GM18867 (cell line): ENCODE results near the gene P2RX7.
"Not testable (repeated sequence)": the region's sequence is repeated elsewhere in the genome, so short reads cannot be mapped to it uniquely, and the experiment has no call there.

Source experiments
- ATAC-seq: cut with Tn5 transposase; IDR thresholded peaks from one replicate; pipeline ENCODE4 v1.9.1; 2021; ENCODE audit warnings: mild to moderate bottlenecking, moderate library complexity; ENCODE audit not compliant: unreplicated experiment

Gene P2RX7

DNA sequence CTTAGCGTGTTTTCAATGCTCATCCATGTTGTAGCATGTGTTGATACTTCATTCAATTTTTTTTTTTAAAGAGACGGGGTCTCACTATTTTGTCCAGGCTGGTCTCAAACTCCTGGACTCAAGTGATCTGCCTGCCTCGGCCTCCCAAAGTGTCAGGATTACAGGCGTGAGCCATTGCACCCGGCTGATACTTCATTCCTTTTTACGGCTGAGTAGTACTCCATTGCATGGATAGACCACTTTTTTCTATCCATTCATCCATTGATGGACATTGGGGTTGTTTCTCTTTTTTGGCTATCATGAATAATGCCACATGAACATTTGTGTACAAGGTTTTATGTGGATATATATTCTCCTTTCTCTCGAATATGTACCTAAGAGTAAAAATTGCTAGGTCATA, 1.2 kb downstream of the P2RX7 start:
- no peak for ATAC-seq

DNA sequence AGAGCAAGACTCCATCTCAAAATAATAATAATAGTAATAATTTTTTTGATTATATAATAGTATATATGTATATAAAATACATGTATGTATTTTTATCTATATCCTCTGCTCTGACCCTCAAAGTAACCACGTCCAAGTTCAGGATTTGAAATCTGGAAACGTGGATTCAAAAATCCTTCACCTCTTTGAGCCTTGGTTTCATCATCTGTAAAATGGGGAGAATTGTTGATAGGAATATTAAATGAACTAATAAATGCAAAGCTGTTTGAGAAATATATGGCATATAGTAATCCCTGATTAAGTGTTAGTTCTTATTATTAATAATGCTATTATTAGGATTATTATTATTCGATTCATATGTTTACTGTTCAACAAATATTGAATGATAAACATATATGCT, 2.6 kb downstream of the P2RX7 start:
- ATAC-seq = no peak

DNA sequence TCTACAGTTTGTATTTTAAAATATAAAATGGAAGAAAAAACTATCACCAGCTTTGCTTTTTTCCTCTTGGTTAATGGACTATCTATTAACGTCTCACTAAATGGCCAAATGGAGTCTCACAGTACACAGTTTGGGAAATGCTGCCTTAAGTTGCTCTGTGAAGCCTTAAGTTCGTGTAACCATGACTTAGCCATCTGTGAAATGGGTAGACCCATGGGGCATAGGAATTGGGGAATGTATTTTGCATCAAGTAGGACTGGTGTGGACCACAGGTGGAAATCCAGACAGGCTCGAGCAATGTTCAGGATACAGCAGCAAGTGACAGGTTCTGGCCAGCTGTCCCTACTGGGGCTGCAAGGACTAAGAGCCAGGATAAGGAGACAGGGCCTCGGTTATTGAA, 4.8 kb downstream of the P2RX7 start:
- ATAC-seq = no peak

DNA sequence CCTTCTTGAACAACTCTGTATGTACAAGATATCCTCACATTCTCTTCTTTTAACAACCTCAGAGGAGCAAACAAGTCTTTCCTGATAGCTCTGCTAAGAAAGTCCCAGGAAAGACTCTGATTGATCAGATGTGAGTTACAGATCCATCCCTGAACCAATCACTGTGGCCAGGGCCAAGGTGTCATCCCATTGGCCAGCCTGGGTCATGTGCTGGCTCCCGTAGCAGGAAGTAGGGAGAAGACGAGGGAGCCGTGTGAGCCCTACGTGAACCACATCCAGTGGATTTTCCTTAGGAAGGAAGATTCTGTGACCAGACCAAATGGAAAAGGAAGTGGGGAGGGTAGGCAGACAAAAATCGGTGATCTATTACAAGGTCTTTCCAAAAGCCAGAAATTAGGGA, 5.6 kb downstream of the P2RX7 start:
- no peak for ATAC-seq

DNA sequence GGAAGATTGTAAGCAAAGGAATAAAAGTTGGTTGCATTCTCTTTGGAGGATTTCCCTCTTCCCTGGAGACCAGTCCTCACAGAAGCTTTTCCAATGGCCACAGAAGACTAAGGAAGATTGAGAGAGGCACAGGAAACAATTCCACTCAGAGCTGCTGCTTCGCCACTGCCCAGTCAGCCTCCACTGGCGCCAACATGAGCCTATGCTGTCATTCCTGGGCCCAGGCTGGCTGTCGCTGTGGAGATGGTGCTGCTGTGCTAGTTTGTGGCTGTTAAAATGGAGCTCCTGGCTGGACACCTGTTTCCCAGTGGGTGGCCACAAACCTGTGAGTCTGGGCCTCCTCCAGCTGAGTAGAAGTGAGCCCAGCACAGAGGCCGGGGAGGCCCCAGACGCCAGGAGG, 6.6 kb downstream of the P2RX7 start:
- ATAC-seq = no peak

GRCh38 chr12:121142171-121142950, 9.7 kb downstream of the P2RX7 start:
- no peak for ATAC-seq

DNA sequence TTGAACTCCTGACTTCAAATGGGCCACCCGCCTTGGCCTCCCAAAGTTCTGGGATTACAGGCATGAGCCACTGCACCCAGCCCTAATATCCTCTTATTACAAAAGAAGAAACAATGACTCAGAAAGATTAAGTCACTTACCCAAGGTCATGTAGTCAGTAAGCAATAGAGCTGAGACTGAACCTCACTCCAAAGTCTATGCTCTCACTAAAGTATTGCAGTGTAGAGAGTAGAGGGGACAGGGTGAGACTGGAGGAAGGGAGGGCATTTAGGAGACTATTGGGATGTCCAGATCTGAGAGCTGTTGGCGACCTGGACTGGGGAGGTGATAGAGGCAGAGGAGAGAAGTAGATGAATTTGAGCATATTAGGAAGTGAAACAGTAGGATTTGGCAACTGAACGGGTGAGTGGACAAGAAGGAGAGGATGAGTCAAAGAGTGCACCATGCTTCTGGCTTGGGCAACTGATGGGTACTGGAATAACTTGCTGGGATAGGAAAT, 11.8 kb downstream of the P2RX7 start:
- no peak for ATAC-seq

DNA sequence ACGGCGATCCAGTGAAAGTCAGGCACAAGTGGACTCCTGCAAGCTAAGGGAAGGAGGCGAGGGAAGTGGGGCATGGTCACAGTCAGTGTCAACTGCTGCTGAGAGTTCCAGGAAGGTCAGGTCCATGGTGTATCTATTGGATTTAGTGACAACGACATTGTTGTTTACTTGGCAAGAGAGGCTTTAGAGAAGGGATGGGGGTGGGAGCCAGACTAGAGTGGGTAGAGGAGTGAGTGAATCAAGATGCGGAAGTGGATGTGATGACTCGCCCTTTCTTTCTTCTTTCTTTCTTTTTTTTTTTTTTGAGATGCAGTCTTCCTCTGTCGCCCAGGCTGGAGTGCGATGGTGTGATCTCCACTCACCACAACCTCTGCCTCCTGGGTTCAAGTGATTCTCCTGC, 12.5 kb downstream of the P2RX7 start:
- no peak for ATAC-seq

- not testable (repeated sequence) for ATAC-seq
Observed at GRCh38 chr12:121149289-121149688, 16.6 kb downstream of the P2RX7 start.

GRCh38 chr12:121154793-121155375, 22.2 kb downstream of the P2RX7 start:
- ATAC-seq = no peak

- no peak for ATAC-seq
Observed at GRCh38 chr12:121156365-121156764, 23.7 kb downstream of the P2RX7 start.

DNA sequence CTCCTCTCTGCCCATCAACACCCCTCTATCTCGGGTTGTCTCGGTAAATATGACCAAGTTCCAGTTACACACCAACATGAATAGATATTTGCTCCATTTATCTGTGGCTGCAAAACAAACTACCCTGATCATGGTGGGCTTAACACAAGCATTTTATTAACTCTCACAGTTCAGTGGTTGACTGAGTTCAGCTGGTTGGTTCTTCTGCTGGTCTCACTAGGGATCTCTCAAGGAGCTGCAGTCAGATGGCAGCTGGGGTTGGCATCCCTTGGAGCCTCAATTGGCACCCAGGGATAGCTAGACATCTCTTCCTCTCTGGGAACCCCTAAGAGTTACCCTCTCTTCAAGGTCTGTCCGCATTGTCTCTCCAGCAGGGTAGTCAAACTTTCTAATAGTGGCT, 25.4 kb downstream of the P2RX7 start:
- ATAC-seq = no peak

GRCh38 chr12:121158728-121159351, 26.2 kb downstream of the P2RX7 start:
- not testable (repeated sequence) for ATAC-seq

DNA sequence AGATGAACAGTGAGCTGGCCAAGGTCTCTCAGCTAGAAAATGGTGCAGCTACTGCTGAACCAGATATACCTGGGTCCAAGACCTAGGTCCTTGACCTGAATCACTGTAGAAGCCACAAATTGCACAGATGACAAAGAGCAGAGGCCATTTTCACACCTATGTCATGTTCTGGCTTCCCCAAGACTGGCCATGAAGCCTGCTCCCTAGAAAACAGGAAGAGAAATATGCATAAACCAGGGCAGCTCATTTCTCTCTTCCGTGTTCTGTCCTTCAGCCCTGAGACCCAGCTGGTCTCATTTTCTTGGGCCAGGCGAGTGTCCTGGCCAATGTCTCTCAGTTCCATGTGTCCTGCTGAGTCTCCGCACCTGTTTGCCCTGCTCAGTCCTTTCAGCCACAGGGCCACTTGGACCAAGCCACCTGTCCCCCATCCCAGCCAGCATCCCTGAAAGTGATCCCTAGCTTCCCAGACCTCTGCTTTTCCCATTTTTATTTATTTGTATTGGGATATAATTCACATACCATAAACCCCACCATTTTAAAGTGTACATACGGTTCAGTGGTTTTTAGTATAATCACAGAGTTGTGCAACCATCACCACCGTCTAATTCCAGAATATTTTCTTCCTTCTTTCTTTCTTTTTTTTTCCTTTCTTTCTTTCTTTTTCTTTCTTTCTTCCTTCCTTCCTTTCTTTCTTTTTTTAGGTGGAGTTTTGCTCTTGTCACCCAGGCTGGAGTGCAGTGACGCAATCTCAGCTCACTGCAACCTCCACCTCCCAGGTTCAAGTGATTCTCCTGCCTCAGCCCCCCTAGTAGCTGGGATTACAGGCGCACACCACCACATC, 27.0 kb downstream of the P2RX7 start:
- ATAC-seq = peak; percentile 65

DNA sequence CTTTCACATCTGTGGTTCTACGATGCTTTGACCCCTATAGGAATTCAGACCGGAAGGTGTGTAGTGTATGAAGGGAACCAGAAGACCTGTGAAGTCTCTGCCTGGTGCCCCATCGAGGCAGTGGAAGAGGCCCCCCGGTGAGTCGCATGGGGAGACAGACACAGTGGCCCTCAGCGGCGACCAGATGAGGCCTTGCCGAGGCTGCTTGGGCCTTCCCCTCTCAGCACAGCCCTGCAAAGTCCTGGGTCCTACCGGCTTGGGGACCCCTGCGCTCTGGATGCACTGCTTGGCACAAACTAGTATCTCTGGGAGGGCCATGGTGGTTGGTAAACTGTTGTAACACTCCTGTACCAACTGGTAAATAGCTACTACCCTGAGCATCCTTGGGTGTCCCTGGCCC, 29.7 kb downstream of the P2RX7 start:
- ATAC-seq = no peak

DNA sequence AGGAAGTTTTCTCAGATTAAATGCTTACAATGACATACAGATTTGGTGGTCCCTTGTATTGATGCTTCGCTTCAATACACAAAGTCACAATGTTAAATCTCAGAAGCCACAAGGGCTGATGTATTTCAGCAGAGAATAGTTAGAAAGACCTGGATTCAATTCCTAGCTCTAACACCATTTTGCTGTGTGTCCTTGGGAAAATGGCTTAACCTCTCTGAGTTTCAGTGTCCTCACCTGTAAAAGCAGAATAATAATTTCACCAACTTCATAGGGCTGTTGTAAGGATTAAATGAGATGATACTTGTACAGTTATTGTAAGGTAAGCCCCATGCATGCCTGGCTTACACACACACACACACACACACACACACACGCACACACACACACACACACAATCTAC, 30.3 kb downstream of the P2RX7 start:
- no peak for ATAC-seq

- ATAC-seq = not testable (repeated sequence)
Observed at GRCh38 chr12:121164839-121165238, 32.2 kb downstream of the P2RX7 start.

- ATAC-seq = no peak
Observed at GRCh38 chr12:121165316-121165715, 32.6 kb downstream of the P2RX7 start.

GRCh38 chr12:121166356-121166755, 33.7 kb downstream of the P2RX7 start:
- ATAC-seq = no peak

DNA sequence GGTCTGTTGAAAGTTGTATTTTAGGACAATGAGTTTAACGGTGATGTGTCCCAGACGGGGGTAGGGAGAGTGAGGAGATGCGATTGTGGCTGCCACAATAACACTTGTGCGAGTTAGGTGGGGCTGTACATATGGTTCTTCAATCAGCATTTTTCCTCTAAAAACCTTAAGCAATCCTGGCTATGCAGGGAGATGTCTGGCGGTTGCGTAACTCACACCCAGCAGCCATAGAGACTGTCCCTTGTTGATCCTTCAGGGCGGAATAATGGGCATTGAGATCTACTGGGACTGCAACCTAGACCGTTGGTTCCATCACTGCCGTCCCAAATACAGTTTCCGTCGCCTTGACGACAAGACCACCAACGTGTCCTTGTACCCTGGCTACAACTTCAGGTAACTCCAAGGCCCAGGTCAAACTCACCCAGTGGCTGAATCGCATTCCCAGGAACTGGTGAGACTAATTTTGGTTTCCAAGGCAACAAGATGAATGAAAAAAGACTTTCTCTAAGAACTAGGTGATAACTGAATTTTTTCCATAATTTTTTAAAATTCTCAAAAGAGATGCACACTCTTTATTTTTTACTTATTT, 34.6 kb downstream of the P2RX7 start:
- no peak for ATAC-seq

GRCh38 chr12:121167951-121168350, 35.3 kb downstream of the P2RX7 start:
- ATAC-seq = no peak
